ENCODE results near the gene ZC3H11A. TPM values are rescaled to one million over a fixed set of nuclear protein-coding genes. Genes with fewer than 3 reads are reported as not detected.

ZC3H11A gene
- total and polyA plus RNA-seq, 2 of the 13 experiments (the other 11 are each of a cell fraction or from before 2014, with no cell fraction given): 56.9 to 59.7 TPM

- in situ Hi-C loops (cut with HindIII; ENCODE audit: extremely low pct_ligation_motif_present, low pct_unique_long_range_greater_than_20kb): no loop called here
- Histone ChIP-seq H3K4me2 (ENCODE audit: low read depth, low read length) (no peak overlapping the region), H3K27ac (ENCODE audit: extremely low read length, insufficient read depth, low read length) (no peak overlapping the region), H3K4me3 (replicated peaks in 1 of 3; ENCODE audit: insufficient read depth in 1 of 3, low read depth in 2 of 3, low read length in 3 of 3) (no peak overlapping the region), H3K9me3 (ENCODE audit: low read length) (no peaks in the 10 kb centered on the region), H4K20me1 (ENCODE audit: insufficient read depth, low read length) (no peaks in the 10 kb centered on the region), H3K9ac (ENCODE audit: insufficient read depth, low read depth, low read length) (no peak overlapping the region), H2AFZ (ENCODE audit: low read length) (no peak overlapping the region), H3K27me3 (ENCODE audit: control insufficient read depth in 1 of 2, insufficient read depth in 2 of 2, low read length in 2 of 2) (no peaks in the 10 kb centered on the region; a peak in 1 of 5 replicates), H3K4me1 (ENCODE audit: insufficient read depth, low read length) (no peaks in the 10 kb centered on the region), H3K79me2 (ENCODE audit: insufficient read depth, low read length) (no peaks in the 10 kb centered on the region), H3K36me3 (replicated peaks in 1 of 2; ENCODE audit: control insufficient read depth in 1 of 2, insufficient read depth in 2 of 2, low read length in 2 of 2) (no peaks in the 10 kb centered on the region)
- FAIRE-seq: no peak
- no peak for TF ChIP-seq ZHX2 (IDR thresholded peaks at IDR 0.05; ENCODE audit: low read depth)
- TF ChIP-seq ZHX2 (CRISPR knock-in tag; IDR thresholded peaks at IDR 0.05; ENCODE audit: borderline replicate concordance): no peak
- TF ChIP-seq ZNF724P (CRISPR knock-in tag; IDR thresholded peaks at IDR 0.05; ENCODE audit: borderline replicate concordance): no peak
- no peak for TF ChIP-seq LRRFIP1 (CRISPR knock-in tag; conservative IDR thresholded peaks at IDR 0.05)
- ChIA-PET POLR2A (no interaction called here), CTCF (ENCODE audit: low intra/inter-chr PET ratio, low total read pairs) (no interaction called here)
- no peak for ATAC-seq
- DNase-seq (ENCODE audit: low spot score): no peak
- 64% methylated on average over 3 of the region's 3 CpGs for WGBS (ENCODE audit: low lambda C conversion rate)
- intact Hi-C loops (cut with micrococcal nuclease; ENCODE audit: unreplicated experiment): no loop called here
- no TSS peak for BruUV-seq (replicated peaks)
Observed at GRCh38 chr1:203777596-203777995, 17.8 kb upstream of the ZC3H11A start.
